HCEC 1CT (cell line): ENCODE results near the gene MAGEB6B.
"Not testable (repeated sequence)": the region's sequence is repeated elsewhere in the genome, so short reads cannot be mapped to it uniquely, and the experiment has no call there.

Source experiments
- DNase-seq: peaks from one replicate; pipeline ENCODE4 v3.0.0-alpha.2; 2017

The MAGEB6B gene

DNA sequence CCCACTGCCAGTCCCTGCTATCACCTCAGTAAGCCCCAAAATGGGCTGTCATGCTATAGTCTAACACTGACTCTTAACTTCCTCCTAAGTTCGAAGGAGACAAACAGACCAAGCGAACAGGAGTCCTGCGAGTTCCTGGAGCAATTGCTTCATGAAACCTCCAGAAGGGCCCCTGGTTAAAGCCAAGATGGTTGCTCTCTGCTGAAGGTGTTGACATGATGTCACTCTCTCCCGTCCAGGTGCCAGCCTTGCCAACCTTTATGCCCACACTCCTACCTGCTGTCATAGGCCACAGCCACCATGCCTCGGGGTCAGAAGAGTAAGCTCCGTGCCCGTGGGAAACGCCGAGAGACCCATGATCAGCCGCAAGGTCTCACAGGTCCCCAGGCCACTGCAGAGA, at the start of gene MAGEB6B:
MAGEB6B (plus strand) TSS at position 301 of the 400 bp plus-strand sequence; CDS start at position 301, 0 bp downstream.
- DNase-seq = no peak

DNA sequence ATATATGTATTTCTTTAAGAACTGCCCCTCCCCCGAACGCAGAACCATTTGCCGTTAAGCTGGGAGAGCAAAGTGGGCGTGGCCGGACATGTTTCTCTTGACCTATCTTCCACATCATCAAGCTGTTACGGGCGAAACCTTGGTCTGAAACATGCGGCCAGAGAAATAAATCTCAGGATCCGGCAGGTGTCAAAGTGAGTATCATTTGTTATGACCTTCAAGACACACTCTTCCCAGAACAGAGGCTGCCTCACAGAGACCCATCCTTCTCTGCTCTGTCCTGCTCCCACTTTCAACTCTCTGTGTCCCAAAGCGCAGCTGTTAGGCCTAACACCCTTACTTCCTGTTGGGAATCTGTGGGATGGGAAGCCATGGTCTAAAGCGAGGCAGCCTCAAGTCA, 22.1 kb upstream of the MAGEB6B start, which contains the start of gene MAGEB18:
MAGEB18 (plus strand) TSS at position 70 of the 400 bp plus-strand sequence. CDS start 643 bp downstream, outside the sequence.
- no peak for DNase-seq

- DNase-seq = no peak
Measured at GRCh38 chrX:26146024-26146423, 14.4 kb upstream of the MAGEB6B start.

DNA sequence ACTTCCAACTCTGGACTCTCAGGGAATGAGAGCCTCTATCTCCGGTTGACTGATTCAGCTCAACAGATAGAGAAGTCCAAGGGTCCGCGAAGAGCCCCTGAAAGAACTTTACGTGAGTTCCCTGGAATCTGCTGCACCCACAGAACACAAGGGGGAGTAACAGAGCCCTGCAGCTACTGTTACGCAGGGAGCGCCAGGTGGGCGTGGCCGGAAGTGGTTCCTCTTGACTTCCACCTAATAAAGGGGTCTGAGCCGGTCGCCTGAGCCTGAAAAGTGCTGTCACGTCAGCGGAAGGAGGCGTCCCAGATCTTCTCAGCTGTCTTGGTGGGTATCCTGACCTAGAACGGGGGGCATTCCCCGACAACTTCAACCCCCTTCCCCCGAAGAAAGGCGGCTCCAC, 31.8 kb downstream of the MAGEB6B start, which contains the start of gene MAGEB6:
MAGEB6 (plus strand) TSS at position 237 of the 400 bp plus-strand sequence. CDS start 1,407 bp downstream, outside the sequence.
- no peak for DNase-seq

DNA sequence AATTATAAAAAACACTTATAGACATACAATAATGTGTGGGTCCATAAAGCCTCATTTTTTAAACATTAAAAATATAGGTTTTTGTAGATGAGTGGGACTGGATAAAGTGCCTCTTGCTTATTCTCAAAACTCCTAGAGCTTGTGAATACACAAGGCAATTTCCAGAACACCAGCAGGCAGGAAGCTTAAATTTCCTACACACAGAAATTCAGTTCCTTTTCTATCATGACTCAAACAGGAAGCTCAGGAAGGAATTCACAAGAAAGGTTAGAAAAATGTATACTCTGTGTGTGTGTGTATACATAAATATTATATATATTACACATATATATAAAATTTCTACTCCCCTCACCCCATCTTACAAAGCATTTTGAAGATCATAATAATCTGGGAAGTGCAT, 43.2 kb downstream of the MAGEB6B start:
- DNase-seq = no peak

DNA sequence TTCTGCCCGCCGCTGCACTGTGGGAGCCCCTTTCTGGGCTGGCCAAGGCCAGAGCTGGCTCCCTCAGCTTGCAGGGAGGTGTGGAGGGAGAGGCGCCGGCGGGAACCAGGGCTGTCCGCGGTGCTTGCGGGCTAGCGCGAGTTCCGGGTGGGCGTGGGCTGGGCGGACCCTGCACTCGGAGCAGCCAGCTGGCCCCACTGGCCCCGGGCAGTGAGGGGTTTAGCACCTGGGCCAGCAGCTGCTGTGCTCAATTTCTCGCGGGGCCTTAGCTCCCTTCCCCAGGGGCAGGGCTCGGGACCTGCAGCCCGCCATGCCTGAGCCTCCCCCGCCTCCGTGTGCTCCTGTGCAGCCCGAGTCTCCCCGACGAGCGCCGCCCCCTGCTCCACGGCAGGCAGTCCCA, 44.3 kb downstream of the MAGEB6B start:
- not testable (repeated sequence) for DNase-seq

DNA sequence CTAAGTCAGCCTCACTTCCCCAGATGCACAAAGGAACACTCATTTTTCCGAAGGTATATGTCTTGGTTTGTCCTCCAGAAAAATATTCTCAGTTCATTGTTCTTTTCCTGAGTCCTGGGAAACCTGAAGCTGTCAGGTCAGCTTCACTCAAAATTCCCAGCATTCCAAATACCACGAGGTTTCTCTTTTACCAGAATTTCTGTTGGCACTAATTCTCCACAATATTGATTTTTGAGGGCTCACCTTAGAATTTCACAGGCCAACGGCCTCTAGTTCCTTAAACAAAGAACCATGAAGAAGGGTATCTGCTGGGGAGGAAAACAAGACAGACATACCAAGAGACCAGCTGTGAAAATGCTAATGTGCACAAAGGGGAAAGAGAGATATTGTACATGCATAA, 47.6 kb downstream of the MAGEB6B start:
- DNase-seq = no peak
